CD4-positive, alpha-beta T cell treated with Interleukin-6 at 100 ng/mL for 8 hours (primary cell): ENCODE measurements around the gene ARHGAP4.

Experiments
- DNase-seq: peaks from one replicate; pipeline ENCODE4 v3.0.0-alpha.2; 2020; ENCODE audit warnings: mixed read lengths, low spot score

The ARHGAP4 gene

GRCh38 chrX:153925739-153926551 lies at the start of gene ARHGAP4:
ARHGAP4 (minus strand) TSS chrX:153926264; CDS start chrX:153926202, 62 bp downstream.
- DNase-seq: no peak

GRCh38 chrX:153974726-153975286 lies 48.7 kb upstream of the ARHGAP4 start:
- peak; percentile 1 for DNase-seq

DNA sequence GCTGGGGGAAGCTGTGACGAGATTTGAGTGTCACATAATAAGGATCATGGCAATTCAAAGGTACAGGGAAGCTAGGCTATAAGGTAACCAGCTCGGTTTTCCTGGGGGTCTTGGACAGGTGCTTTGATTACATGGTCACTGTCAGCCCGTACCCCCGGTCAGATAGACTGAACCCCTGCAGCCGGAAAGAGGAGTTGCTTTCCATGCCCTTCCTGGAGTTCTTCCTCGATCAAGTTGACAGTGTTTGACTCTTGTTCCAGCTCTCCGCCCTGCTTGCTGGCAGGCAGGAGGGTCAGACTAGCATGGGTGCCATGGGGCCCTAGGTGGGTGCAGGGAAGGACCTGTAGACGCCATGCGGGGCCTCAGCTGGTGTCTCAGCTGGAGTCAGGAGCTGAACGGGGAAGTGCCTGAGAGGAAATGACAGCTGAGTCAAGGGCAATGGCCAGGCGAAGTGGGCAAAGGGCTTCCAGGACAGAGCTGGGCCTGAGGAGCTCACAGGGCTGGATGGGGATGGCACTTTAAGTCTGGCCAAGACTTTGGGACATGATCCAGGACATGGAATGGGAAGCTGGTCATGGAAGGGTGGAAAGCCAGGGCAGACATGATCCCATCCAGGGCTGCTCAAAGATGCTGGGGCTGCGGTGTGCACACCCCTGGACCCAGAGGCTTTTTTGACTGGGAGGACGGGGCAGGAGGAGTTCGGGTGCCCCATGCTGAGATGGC lies 48.1 kb upstream of the ARHGAP4 start:
- DNase-seq: peak; percentile 3

GRCh38 chrX:153973127-153974002 lies 47.3 kb upstream of the ARHGAP4 start:
- DNase-seq: peak; percentile 1

GRCh38 chrX:153972368-153973126 lies 46.5 kb upstream of the ARHGAP4 start, which contains the start of gene TMEM187:
TMEM187 (plus strand) TSS chrX:153972754; CDS start chrX:153982063, 9,309 bp downstream.
- peak; percentile 88 for DNase-seq

DNA sequence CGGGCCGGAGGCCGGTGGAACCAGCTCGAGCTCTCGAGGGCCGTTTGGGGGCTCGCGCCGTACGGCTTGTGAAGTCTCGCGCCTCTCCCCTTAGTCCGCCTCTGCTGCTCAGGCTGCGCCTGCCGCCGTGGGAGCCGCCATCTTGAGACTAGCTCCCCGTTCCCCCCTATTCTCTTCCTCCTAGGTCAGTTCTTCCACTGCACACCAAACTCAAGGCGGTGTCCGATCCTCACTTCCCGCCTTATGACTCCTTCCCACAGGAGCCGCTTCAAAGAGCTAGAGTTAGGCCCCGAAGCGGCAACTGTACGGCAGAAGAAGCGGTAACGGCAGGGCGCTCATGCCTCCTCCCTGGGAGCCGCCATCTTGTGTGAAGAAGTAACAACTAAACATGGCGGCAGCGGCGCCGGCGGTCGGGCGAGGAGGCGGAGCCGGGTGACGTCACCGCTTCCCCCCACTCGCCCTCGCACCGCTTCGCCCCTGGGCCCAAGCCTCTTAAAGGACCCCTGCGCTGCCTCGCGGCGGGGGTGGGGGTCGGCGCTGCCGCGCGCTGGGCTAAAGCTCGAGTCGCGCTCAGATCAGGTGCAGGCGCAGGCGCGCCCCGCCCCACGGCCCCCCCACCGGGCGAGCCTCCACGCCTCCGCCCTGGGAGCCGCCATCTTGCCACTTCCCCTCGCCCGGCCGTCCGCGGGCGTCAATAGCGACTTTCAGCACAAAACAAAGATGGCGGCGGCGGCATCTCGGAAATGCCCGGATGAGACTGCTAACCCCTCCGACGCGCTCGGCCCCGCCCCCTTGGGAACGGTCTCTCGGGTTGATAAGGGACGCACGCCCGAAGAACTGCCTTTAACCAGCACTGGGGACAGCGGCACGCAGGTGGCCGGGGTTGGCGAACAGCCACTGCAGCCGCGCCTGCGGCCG lies 45.6 kb upstream of the ARHGAP4 start, which contains the start of gene HCFC1:
Gene HCFC1, minus strand, starts transcription at position 369 of the 918 bp plus-strand sequence. CDS start 978 bp downstream, outside the sequence.
- DNase-seq: peak; percentile 94

DNA sequence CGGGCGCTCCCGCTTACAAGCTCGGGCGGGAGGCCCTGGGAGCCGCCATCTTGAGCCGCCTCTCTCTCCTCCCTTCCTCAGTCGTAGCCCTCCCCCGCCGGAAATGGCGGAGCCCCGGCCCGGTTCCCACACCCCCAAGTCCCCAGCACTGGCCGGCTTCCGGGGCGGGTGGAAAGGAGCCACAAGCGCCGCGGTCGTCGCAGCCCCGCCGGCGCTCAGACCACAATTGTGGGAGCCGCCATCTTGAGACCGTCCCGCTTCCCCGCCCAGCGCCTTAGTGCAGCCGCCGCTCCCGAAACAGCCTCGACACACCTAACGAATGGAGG lies 45.0 kb upstream of the ARHGAP4 start:
- DNase-seq: peak; percentile 94

GRCh38 chrX:153970357-153971123 lies 44.5 kb upstream of the ARHGAP4 start:
- DNase-seq: peak; percentile 40

- DNase-seq: no peak
Observed at GRCh38 chrX:153969904-153970356, 43.9 kb upstream of the ARHGAP4 start.

DNA sequence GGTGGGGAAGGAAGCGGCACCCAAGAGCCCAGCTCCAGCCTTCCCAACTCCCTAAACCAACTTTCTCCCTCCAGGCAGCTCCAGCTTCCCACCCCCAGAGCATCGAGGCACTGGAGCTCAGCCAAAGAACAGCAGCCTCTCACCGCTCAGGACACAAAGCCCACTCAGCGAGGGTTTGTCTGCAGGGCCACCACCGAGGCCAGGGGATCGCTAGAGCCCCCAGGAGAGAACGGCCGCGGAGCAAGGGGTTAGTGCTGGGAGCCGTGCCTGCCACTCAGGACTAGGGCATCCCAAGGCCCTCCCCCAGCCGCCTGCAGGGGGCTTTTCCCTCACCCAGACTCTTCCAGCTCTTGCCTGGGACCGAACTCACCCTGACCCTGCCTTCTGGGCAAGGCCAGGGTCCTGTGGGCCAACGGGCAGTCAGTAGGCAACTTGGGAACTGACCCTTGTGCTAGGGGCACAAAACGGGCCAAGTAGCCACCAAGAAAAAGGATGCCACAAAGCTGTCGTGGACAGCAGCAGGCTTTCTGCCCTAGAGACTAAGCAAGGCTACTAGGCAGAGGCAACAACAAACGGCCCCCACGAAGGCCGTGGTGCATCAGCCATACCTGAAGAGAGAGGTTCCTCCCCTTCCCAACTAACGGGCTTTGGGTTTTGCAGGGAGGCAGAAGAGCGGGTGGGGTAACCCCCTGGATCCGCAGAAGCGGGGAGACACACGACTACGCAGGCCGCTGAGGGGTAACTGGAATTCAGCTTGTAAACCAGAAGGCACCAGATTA lies 43.2 kb upstream of the ARHGAP4 start:
- DNase-seq: no peak

- DNase-seq: peak; percentile 50
Observed at GRCh38 chrX:153968754-153969124, 42.7 kb upstream of the ARHGAP4 start.

DNA sequence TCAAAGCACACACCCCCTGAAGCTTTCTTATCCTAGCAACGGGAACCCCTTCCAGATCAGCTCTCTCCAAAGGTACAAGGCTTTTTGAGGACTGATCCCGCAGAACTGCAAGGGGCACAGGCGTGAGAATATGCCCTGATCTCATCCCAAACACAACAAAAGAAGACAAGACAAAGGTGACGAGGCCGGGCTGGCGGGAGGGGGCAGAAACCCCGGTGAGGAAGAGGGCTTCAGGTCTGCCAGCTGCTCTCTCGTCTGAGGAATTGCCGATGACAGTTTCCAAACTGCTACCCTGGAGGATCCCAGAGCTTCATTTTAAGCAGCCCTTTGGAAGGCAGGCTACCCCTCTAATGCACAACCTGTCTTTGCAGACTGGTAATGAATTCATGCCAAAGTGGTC lies 42.2 kb upstream of the ARHGAP4 start:
- DNase-seq: no peak

GRCh38 chrX:153967536-153968224 lies 41.6 kb upstream of the ARHGAP4 start:
- peak; percentile 45 for DNase-seq

- DNase-seq: no peak
Observed at GRCh38 chrX:153966841-153967535, 40.9 kb upstream of the ARHGAP4 start.

DNA sequence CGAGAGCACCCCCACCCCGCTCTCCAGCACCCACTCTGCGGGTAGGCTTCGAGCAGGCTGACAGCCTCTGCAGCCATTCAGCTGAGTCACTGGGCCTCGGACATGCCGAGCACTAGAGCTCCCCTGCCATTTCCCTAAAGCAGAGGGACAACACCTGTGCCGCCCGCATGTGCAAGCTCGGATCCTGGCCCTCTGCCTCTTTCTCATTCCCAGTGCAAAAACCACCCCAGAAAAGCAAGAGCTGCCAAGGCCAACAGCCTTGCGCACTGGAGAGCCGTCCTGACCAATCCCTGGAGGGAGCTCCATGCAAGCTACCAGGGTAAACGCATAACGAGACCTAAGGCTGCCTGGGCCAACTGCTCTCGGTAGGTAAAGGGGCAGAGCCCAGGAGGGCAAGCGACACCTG lies 40.2 kb upstream of the ARHGAP4 start:
- no peak for DNase-seq

DNA sequence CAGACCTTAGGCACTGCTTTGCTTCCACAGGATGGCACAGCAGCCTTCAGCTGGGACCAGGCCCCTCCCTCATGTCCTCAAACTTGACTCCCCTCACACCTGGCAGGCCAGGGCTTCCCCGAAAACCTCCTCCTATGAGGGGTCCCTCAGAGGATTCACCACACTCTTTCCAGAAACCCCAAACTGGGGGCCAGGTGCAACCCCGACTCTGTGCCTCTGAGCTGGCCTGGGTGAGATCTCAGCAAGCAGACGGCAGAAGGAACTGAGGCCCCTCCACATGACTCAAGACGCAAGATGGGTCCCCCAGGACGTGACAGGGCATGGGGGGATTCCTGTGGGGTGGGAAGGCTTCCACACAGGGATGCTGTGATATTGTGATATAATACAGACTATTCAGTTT lies 39.3 kb upstream of the ARHGAP4 start:
- DNase-seq: no peak

- DNase-seq: no peak
Observed at GRCh38 chrX:153964105-153964504, 38.0 kb upstream of the ARHGAP4 start.
